Activated CD8-positive, alpha-beta memory T cell treated with anti-CD3 and anti-CD28 coated beads for 4 hours (primary cell): ENCODE measurements around the gene USP24.
"Not testable (repeated sequence)": the region's sequence is repeated elsewhere in the genome, so short reads cannot be mapped to it uniquely, and the experiment has no call there.

ENCODE experiments used
- DNase-seq, 2 donors: peaks; one replicate each; pipeline ENCODE4 v3.0.0-alpha.2; 2020; ENCODE audit warnings: low read depth in 2 of 2

The USP24 gene

DNA sequence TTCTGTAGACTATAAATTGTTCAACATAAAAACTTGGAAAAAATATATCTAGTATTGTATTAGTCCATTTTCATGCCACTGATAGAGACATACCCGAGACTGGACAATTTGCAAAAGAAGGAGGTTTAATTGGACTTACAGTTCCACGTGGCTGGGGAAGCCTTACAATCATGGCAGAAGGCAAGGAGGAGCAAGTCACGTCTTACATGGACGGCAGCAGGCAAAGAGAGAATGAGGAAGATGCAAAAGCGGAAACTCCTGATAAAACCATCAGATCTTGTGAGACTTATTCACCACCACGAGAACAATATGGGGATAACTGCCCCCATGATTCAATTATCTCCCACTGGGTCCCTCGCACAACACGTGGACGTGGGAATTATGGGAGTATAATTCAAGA, 15.4 kb downstream of the USP24 start:
- DNase-seq, result not testable (repeated sequence)

DNA sequence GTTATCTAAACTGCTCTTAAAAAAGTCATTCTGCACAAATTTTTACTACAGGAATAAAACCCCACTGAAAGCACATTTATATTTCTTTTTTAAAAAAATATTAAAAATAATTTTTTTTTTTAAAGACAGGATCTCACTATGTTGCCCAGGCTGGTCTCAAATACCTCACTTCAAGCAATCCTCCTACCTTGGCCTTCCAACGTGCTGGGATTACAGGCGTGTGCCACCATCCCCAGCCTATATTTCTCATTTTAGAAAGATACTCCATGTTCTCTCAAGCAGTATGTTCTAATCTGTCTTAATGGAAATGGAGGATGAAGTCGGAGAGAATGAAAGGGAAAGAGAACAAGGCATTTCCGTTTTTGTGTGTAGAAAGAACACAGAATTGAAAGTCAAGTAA, 17.1 kb downstream of the USP24 start:
- no peak for DNase-seq

DNA sequence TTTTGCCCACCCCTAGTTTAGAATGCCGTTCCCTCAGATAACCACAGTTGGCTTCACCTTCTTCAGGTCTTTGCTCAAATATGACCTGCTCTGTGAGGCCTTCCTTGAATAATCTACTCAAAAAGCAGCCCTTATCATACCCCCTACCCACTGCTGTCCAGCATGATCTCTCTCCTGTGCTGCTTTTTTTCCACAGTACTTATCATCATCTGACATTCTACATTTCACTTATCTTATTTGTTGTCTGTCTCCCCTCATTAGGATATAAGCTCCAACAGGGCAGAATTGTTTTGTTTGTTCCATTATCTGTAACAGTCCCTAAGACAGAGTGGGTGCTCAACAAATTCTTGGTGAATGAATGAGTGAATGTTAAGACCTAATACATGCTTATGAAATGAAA, 18.1 kb downstream of the USP24 start:
- no peak for DNase-seq

DNA sequence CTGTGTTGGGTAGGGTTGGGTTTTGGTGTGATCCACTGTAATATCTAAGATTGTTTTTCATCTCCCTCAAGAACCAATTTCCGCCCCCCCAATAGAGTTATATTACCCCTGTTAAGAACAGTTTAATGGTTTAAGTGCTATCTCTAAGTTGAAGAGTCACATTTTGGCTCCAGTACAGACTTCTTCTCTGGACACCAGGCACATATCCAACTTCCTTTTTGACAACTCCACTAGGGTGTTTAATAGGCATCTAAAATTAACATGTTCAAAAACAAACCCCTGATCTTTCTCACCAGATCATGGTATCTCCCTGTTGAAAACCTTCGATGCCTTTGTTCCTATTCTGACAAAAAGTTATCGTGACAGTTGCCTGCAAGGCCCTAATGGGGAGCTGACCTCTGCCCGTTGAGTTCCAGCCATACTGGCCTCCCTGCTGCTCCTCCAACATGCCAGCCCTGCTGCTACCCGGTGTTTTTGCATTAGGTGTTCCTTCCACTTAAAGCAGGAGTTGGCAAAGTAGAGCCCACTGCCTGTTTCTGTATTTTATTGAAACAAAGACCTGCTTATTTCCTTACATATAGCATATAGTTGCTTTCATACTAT, 18.6 kb downstream of the USP24 start:
- DNase-seq, result no peak

DNA sequence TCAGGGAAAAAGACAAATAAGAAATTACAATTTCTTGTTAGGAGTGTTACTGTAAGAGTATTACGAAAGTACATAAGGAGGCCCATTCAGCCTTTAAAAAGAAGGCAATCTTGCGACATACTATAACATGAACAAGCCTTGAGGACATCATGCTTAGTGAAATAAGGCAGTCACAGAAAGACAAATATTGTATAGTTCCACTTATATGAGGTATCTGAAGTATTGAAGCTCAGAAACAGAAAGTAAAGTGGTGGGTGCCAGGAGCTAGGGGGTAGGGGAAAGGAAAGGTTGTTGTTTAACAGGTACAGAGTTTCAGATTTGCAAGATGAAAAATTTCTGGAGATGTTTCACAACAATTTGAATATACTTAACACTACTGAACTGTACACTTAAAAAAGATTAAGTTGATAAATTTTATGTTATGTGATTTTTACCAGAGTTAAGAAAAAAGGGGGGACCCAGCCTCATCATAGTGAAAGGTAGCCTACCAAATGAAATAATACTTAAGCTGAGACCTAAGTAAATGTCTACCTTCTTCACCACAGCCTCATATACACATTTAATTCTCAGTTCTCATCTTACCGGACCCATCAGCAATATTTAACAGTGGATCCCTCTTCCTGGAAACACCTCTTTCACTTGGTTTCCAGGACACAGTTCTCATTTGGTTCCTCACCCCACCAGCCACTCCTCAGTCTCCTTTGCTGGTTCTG, 19.5 kb downstream of the USP24 start:
- no peak for DNase-seq

DNA sequence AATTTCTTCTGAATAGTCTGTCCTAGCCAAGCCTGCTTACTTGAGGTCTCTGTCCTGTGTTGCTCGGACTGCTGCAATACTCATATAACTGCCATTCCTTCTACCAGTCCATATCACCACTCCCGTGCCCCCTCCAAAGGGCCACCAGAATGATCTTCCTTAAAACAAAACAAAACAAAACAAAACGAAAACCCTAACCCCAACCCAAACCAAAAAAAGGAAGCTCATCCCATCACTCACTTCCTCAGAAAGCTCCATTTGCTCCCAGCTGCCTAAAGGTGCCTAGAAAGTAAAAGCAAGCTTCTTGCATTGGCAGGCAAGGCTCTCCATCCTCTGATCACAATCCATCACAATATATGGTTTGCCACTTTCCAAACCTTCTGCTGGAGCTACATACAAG, 20.3 kb downstream of the USP24 start:
- DNase-seq, result no peak

DNA sequence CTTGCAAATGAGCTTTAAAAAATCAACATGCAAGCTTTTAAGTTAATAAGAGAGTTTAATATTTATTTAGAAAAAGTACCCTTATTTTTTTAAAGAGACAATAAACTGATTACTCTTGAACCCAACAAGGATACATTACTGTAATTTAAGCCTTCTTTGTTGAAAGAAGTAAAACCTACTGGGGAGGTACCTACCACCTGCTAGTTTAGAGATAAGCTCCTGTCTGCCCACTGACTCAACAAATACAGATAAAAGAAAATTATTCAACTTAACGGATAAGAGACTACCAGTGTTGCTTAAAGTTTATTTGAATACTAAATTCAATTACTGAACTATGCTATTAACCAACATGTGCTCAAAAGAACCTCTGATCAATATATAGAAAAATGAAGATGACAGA, 23.1 kb downstream of the USP24 start:
- DNase-seq, result no peak

DNA sequence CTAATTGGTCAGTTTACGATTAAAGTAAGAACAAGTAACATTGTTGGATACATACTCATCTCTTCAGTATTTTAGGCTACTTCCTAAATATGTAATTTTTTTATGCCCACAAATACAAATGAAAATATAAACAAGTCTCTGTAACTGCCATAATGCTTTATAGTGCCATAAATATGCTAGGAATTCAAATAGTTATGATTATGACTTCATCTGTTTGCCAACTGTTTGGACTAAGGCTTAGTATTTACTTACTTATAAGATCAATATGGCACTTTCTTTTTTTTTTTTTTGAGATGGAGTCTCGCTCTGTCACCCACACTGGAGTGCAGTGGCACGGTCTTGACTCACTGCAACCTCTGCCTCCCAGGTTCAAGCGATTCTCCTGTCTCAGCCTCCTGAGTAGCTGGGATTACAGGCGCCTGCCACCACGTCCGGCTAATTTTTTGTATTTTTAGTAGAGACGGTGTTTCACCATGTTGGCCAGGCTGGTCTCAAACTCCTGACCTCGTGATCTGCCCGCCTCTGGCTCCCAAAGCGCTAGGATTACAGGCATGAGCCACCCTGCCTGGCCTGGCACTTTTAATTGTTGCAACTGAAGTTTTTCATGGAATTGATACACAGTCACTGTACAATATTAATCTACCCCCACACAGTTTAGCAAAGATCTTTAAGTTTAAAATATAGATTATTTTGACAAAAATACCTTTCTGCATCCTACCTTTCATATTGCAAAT, 23.8 kb downstream of the USP24 start:
- not testable (repeated sequence) for DNase-seq

DNA sequence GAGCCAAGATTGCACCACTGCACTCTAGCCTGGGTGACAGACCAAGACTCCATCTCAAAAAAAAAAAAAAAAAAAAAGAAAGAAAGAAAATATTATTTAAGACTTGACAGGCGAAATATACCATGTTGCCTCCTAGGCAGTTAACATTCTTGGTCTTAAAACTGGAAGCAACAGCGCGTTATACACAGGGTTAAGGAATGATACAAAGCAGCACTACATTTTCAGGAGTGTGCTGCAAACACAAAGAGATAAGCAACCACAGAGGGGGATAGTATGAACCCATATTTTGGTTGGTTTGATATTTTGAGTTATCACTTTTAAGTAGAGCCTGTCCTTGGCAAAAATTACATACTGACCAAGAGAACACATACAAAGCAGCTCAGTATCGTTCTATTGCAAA, 25.1 kb downstream of the USP24 start:
- no peak for DNase-seq

DNA sequence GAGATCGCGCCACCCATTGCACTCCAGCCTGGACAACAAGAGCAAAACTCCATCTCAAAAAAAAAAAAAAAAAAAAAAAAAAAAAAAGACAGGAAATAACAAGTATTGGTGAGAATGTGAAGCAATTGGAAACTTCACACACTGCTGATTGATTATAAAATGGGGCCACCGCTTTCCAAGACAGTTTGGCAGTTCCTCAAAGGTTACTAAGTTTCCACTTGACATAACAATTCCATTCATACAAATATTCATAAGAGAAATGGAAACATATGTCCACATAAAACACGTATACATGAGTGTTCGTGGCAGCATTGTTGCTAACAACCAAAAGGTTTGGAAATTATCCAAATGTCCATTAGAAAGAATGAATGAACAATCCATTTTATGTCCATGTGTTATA, 26.3 kb downstream of the USP24 start:
- DNase-seq, result no peak

DNA sequence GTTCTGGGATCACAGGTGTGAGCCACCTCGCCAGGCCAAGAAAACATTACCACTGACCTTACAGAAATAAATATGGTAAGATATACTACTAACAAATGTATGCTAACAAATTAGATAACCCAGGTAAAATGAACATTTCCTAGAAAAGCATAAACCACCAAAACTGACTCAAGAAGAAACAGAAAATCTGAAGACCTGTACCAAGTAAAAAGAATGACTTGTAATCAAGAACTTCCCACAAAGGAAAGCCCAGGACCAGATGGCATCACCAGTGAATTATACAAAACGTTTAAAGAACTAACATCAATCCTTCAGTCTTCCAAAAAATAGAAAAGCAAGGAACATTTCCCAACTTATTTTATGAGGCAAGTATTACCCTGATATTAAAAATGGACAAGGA, 29.3 kb downstream of the USP24 start:
- DNase-seq, result no peak

DNA sequence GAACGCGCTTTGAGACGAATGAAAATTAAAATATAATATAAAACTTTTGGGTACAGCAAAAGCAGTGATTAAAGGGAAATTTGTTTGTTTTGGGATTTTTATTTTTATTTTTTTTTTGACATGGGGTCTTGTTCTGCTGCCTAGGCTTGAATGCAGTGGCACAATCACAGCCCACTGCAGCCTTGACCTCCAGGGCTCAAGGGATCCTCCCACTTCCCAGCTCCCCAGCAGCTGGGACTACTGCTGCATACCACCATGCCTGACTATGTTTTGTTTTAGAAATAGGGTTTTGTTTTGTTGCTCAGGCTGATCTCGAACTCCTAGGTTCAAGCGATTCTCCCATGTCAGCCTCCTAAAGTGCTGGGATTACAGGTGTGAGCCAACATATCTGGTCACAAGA, 30.3 kb downstream of the USP24 start:
- no peak for DNase-seq

DNA sequence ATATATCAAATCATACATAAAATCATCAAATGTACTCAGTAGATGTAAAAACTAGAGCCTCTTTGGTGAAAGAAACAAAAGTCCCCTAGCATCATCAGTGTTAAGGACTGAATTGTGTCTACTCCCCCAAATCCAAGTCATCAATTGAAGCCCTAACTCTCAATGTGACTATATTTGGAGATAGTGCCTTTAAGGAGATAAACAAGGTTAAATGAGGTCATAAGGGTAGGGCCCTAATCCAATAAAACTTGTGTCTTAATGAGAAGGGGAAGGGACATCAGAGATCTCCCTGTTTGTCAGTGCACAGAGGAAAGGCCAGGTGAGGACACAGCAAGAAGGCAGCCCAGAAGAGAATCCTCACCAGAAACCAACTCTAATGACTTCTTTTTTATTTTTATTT, 33.5 kb downstream of the USP24 start:
- no peak for DNase-seq

DNA sequence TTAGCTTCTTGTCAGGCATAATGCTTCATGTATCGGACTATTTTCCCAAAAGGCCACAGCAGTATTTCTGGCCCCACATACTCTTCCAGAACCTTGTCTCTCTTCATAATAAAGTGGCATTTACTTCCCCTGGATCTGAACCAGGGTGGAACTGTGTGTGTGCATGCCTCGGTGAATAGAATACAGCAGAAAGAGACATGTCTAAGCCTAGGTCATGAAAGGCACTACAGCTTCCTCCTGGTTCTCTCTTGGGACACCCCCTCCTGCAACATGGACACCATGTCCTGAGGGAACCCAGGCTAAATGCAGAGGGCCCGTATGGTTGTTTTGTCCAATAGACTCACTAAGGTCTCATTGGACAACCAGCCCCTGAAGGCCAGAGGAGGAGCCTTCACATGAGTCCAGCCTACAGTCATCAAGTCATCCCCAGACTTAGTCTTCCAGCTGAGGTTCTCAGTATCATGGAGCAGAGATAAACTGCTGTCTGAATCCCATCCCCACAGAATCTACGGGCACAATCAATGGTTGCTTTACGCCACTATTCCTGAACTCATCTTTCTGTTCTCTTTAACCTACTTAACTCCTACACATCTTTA, 35.0 kb downstream of the USP24 start:
- DNase-seq, result no peak

DNA sequence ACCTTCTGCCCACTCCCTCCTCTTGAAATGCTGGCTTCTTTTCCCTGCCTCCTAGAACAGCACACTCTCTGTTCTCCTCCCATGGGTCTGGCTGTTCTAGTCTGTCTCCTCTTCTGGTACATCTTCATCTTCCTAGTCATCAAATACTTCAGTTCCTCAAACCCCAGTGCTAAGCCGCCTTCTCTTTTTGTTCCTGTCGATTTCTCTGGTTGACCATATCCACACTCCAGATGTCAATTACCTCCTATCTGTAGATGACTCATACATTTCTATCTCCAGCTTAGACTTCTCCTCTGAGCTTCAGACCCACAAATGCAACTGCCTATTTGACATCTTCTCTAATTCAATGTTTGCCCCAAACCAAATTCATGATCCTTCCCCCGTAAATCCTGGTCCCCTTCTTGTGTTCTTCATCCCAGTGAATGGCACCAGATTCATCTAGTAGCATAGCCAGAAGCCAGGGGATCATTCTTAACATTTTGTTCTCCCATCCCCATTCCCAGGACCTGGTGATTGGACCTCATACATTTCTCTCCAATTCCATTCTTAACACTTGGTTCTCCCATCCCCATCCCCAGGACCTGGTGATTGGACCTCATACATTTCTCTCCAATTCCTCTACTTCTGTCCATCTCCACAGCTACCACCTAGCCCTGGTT, 35.9 kb downstream of the USP24 start:
- DNase-seq, result no peak

DNA sequence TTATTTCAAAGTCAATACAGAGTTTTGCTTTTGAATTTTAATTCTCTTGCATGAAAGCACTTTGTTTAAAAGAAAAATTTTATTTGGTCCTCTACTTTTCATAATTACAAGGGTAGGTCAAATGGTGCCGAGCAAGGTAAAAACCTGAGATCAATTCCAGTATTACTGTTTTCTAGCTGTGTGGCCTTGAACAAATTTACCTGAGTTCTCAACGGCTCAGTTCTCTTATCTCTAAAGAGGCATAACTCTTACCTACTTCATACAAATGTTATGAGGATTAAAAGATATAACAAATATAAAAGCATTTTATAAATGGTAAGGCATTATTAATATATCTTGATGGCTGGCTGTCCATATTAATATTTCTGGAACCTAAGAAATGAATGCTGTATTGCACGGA, 42.5 kb downstream of the USP24 start:
- no peak for DNase-seq

DNA sequence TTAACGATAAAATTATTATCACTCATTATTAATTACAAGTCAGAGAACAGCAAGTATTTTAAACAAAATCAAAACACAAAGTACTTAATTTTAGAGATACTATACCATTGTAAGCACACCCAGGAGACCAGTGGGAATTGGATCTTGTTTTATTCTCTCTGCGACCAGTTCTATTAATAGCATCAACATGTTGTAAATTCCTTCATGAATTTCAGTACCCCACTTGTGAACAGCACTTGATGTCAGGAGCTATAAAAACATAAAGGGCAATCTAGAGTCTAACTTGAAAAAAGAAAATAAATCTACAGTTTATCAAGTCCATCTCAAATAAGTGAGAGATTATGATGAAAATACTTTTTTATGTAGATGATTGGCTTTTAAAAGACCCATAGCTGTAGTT, 42.9 kb downstream of the USP24 start:
- DNase-seq, result no peak

DNA sequence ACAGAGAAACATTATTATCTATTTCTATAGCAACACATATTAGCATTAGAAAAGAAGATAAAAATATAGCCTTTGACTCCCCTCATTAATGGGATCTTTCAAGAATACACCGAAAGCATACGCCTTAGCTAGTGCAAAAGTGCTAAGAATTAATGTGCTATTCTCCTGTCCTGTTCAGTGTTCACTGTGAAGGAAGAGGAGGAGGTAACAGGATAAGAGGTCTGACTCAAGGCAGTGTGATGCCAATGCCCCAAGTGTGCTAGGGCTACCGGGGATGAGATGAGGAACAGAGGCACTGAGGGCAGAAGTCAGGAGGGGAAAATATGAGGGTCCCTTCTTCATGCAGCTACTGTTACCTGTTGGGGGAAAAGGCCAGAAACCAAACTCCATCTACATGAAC, 43.5 kb downstream of the USP24 start:
- DNase-seq, result no peak

DNA sequence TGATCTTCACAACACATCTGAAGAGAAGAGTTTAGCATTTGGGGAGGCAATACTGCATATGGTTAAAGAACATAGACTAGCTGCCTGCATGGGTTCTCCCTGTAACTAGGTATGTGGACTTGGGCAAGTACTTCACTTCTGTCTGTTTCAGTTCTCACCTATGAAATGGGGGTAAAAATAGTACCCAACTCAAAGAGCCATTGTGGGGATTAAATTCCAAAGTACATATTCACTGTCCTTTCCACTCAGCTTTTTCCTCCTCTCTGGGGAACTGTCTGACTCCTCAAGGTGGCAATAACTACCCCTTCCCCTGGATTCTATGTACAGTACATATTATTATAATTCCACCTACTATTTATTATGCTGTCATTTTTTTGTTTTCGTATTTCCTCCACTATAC, 44.7 kb downstream of the USP24 start:
- DNase-seq, result no peak

DNA sequence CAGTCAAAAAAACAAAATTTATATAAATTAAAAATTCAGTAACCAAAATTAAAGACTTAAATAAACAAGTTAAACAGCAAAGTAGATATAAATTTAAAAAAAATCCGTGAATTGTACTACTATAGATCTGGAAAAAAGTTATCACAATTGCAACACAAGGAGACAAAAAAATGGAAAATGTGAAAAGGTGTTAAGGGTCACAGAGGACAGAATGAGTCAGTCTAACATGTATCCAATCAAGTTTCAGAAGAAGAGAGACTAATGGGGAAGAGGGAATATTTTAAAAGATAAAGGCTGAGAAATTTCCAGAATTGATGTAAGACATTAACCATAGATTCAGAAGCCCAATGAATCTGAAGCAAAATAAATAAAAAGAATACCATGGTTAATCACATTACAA, 46.0 kb downstream of the USP24 start:
- DNase-seq, result no peak

DNA sequence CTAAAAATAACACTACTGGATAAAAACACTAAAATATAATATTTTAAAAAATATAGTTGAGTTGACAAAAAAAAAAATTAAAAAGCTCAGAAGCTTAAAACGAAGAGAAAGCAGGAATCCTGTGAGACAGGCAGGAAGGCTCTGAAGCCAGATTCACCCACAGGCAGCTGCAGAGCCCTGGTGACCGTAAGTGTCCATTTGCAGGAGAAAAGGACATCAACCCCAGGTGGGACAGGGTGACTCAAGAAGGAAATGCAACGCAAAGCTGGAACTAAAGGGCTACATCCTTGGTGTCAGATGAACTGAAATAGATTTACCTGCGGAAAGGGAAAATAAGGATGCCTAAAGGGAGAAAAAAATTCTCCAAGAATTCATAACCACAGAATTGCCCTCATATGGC, 46.8 kb downstream of the USP24 start:
- no peak for DNase-seq

DNA sequence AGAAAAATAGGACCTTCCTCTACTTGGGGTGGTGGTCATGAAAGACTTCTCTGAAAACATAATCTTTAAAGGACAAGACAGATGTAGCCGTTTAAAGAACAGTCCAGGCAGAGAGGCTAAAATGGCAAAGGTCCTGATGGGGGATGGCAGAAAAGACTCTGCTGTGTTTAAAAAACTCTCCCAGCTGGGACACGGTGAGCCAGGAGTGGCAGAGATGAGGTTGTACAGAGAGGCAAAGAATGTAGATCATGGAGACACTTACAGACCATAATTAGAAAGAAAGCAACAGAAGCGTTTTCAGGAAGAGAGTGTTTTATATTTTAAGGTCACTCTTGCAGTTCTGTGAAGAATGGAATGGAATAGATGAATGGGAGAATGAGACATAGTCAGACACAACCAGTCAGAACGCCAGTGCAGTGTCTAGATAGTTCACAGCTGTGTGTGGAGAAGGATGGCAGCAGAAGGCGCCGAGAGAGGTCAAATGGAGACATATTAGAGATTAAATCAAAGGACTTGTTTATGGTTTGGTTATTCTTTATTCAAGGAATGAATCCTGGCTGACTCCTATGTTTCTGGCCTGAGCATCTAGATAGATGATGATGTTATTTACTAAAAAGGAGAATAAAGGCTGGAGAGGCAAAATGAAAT, 47.8 kb downstream of the USP24 start:
- no peak for DNase-seq
